Ovary (tissue), 3 donors: ENCODE data around the gene CCL11.

ENCODE experiments used
- EP300 ChIP-seq: sonication (generic); formaldehyde crosslinking; IDR thresholded peaks from one replicate; pipeline ENCODE4 v1.6.1; 2017; ENCODE audit warnings: antibody characterized with exemption
- POLR2A ChIP-seq: fragments of 450-650 bp; IDR thresholded peaks from one replicate; pipeline ENCODE4 v1.6.1; 2017; ENCODE audit warnings: antibody characterized with exemption, mild to moderate bottlenecking, moderate library complexity
- TF ChIP-seq, protein P1 (sequence below), 3 donors: fragments of 450-650 bp in 2 of 3; fragments of 200-600 bp in 1 of 3; IDR thresholded peaks; one replicate each; pipeline versions ENCODE4 v1.5.1 to v1.8.0; 2016 to 2022; ENCODE audit warnings: antibody characterized with exemption in 3 of 3, mild to moderate bottlenecking in 1 of 3
- donor health status: DM: no; HTN: no; CAD: no.

DNA sequence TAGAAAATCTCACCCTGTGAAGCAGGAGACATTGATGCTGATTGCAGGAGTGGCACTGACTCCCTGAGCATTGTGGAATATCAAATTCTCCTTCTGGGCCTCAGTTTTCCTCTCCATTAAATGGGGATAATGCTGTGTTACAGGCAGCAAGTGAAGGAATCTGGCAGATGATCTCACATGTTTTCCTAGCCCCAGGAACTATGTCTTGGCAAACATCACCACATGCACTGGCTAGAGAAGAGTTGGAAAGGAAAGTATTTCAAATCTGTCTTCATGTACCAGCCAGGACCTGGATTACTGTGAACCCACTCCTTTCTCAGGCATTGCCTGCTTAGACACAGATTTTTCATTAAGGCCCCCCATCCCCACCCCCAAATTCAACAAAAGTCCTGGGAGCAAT, 20.1 kb downstream of the CCL11 start:
- TF ChIP-seq, protein P1, sequence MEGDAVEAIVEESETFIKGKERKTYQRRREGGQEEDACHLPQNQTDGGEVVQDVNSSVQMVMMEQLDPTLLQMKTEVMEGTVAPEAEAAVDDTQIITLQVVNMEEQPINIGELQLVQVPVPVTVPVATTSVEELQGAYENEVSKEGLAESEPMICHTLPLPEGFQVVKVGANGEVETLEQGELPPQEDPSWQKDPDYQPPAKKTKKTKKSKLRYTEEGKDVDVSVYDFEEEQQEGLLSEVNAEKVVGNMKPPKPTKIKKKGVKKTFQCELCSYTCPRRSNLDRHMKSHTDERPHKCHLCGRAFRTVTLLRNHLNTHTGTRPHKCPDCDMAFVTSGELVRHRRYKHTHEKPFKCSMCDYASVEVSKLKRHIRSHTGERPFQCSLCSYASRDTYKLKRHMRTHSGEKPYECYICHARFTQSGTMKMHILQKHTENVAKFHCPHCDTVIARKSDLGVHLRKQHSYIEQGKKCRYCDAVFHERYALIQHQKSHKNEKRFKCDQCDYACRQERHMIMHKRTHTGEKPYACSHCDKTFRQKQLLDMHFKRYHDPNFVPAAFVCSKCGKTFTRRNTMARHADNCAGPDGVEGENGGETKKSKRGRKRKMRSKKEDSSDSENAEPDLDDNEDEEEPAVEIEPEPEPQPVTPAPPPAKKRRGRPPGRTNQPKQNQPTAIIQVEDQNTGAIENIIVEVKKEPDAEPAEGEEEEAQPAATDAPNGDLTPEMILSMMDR (IDR thresholded peaks at IDR 0.05), result no peak
- TF ChIP-seq POLR2A (no peak), EP300 (no peak)
